ENCODE measurements around the gene MFAP1.
A peak's percentile ranks its signal among the peaks of the same experiment; 100 is the strongest.

GRCh38 chr15:43777267-43777914, 47.1 kb downstream of the MFAP1 start:
- peak; percentile 73 to 91 (median 88) for TF ChIP-seq CTCF (IDR thresholded peaks at IDR 0.05)
- no peak for TF ChIP-seq POLR2A (IDR thresholded peaks at IDR 0.05)

All from upper lobe of left lung (tissue), 4 donors.